Urinary bladder (tissue), 4 donors: ENCODE measurements around the gene TMEM271. TPM values are rescaled to one million over a fixed set of nuclear protein-coding genes. Genes with fewer than 3 reads are reported as not detected.

Experiments used
- DNase-seq: peaks from one replicate; pipeline ENCODE4 v3.0.0-alpha.2; 2015; ENCODE audit errors: extremely low spot score
- H3K27ac ChIP-seq: one replicate; pipeline ENCODE4 v1.5.1; 2013; ENCODE audit warnings: low read depth, mild to moderate bottlenecking, moderate library complexity
- H3K36me3 ChIP-seq: one replicate; pipeline ENCODE4 v1.6.1; 2013; ENCODE audit warnings: mild to moderate bottlenecking, moderate library complexity; ENCODE audit not compliant: insufficient read depth
- H3K4me1 ChIP-seq: one replicate; pipeline ENCODE4 v1.6.1; 2013; ENCODE audit warnings: mild to moderate bottlenecking, moderate library complexity; ENCODE audit not compliant: insufficient read depth
- H3K4me3 ChIP-seq: one replicate; pipeline ENCODE4 v1.5.1; 2013; ENCODE audit warnings: low read depth, low read length
- WGBS: extraction: QIAGEN DNeasy Blood & Tissue Kit; methylation state at CpG from one replicate; pipeline ENCODE4 v1.1.7; 2013; 5-methylcytosine and 5-hydroxymethylcytosine counted together
- polyA plus RNA-seq: library from polyadenylated mRNA; stranded (reverse); fragments of 200-250 nt; gene quantifications from one replicate; pipeline ENCODE4 v1.2.3, GENCODE V29; 2013
- total RNA-seq: library from RNA; depleted of rRNA; stranded (reverse); fragments of >200 nt; gene quantifications from one replicate; pipeline ENCODE4 v1.2.3, GENCODE V29; 2014
- donor health status: healthy with polysubstance abuse.
- donor health status: healthy.

Gene TMEM271
- total and polyA plus RNA-seq, 2 donors, result 0.21 TPM; not detected in 1

DNA sequence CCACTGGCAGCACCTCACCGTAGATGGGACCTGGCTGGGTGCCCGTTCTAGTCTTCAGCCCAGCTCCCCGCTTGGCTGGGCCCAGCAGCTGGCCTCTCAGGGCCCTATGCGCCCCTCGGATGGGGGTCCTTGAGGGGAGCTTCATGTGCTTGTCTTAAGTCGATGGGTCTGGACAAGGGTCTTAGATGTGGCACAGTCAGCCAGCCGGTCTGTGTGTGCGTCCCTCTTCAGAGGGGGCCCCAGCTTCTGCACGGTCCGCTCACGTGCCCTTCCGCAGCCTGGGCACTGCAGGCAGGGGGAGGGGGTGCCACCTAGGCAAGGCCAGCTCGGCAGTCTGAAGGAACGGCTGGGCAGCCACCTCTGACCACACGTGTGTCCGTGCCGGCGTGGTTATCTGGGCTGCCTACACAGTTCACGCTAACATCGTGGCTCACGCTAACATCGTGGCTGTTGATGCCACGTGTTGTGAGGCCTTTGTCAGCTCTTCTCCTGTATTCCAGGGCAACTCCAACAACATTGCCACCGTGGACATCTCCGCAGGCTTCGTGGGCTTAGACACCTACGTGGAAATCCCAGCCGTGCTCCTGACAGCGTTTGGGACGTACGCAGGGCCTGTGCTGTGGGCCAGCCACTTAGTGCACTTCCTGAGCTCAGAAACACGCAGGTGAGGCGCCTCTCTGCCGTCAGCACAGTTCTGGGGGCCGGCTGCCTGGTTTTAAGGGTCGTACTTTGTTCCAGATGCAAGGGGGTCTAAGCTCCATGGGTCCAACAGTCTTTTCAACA lies 42.6 kb downstream of the TMEM271 start:
- no peak for DNase-seq

DNA sequence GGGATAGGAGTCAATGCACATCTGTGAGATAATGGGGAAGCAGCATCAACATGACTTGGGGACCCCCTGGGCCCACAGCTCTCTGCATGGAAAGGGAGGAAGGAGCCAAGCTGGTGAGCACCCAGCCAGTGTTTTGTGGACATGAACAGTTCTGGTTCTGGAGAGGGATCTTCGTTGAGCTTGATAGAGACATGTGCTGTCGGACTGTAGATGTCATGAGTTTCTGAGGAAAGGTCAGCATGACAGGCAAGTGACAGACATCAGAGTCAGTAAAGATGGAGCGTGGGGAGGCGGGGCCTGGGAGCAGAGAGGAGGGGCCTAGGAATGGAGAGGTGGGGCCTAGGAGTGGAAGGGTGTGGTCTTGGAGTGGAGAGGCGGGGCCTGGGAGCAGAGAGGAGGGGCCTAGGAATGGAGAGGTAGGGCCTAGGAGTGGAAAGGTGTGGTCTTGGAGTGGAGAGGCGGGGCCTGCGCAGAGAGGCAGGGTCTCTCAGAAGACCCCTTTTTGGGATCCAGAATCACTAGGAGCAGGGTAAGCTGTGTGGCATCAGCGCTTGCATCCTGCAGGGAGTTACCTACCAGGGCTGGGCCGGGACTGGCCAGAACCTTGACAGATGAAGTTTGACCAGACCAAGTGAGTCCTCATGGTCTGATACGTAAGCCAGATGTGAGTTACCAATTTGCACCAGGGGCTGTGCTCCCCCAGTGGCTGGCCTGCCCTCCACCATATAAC lies 43.3 kb downstream of the TMEM271 start:
- no peak overlapping the region for H3K27ac ChIP-seq
- no peaks in the 10 kb centered on the region for H3K4me1 ChIP-seq
- peaks cover 3% of the 10 kb centered on the region for H3K36me3 ChIP-seq
- no peak overlapping the region for H3K4me3 ChIP-seq
- WGBS, result over 99% methylated on average over 10 of the region's 10 CpGs
- no peak for DNase-seq

More for the DNA sequence above, 42.6 kb downstream of the TMEM271 start:
- H3K27ac ChIP-seq, result no peak overlapping the region
- peaks cover 3% of the 10 kb centered on the region for H3K36me3 ChIP-seq
- H3K4me3 ChIP-seq, result no peak overlapping the region
- no peaks in the 10 kb centered on the region for H3K4me1 ChIP-seq
- 95% methylated on average over 36 of the region's 36 CpGs for WGBS

DNA sequence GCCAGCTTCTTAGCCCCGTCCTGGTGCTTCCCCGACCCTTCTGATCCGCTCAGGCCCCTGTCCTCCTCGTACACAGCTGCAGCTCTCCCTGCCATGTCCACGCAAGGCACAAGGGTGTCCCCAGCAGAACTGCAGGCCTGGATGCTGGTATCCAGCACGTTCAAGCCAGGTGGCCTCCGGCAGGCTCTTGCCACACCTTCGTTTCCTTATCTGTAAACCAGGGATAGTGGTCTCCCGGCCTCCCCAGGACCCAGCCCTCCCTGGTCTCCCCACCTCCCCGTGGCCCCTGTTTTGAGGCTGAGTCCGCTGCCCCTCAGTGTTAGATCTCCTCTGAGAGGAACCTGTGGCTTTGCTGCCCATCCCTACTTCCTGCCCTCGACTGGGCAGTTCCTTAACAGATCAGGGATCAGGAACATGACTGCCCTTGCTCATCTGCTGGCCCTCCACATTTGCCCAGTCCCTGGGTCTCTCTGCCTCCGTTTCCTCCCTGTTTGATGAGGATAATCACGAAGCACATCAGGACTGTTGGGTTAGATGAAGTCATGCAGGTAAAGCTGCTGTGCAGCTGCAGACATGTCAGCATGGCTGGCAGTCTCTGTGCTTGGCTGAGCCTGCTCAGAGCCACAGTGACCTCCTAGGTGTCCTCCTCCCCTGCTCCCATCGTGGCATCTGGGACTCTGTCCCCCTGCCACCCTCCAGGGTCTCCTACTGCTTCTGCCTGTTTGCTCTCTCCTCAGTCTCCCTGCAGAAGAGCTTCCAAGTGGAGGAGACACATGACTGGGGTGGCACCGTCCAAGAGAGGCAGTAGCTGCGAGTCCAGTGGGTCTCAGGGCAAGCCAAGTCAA lies 44.2 kb downstream of the TMEM271 start:
- peaks cover 5% of the 10 kb centered on the region for H3K36me3 ChIP-seq
- no peaks in the 10 kb centered on the region for H3K4me1 ChIP-seq
- WGBS, result 96% methylated on average over 17 of the region's 17 CpGs
- no peak overlapping the region for H3K4me3 ChIP-seq
- no peak overlapping the region for H3K27ac ChIP-seq
- DNase-seq, result no peak

DNA sequence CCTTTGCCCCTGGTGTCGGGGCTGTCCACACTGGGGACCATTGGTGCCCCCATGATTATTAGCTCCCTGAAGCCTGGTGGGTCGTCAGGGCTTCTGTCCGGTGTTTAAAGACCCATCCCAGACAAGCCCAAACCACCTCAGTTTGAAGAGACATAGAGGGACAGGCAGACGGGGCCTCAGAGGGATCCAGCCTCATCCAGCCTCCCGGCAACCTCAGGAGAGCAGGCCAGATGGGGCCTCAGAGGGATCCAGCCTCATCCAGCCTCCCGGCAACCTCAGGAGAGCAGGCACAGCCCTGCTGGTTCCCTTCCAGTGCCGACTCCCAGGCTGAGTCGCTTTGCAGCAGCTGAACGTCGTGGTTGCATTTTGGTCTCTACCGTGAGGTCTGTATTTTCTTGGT lies 45.0 kb downstream of the TMEM271 start:
- H3K4me3 ChIP-seq, result no peak overlapping the region
- H3K4me1 ChIP-seq, result no peaks in the 10 kb centered on the region
- H3K36me3 ChIP-seq, result peaks cover 6% of the 10 kb centered on the region
- DNase-seq, result no peak
- no peak overlapping the region for H3K27ac ChIP-seq
- WGBS, result 94% methylated on average over 11 of the region's 11 CpGs

DNA sequence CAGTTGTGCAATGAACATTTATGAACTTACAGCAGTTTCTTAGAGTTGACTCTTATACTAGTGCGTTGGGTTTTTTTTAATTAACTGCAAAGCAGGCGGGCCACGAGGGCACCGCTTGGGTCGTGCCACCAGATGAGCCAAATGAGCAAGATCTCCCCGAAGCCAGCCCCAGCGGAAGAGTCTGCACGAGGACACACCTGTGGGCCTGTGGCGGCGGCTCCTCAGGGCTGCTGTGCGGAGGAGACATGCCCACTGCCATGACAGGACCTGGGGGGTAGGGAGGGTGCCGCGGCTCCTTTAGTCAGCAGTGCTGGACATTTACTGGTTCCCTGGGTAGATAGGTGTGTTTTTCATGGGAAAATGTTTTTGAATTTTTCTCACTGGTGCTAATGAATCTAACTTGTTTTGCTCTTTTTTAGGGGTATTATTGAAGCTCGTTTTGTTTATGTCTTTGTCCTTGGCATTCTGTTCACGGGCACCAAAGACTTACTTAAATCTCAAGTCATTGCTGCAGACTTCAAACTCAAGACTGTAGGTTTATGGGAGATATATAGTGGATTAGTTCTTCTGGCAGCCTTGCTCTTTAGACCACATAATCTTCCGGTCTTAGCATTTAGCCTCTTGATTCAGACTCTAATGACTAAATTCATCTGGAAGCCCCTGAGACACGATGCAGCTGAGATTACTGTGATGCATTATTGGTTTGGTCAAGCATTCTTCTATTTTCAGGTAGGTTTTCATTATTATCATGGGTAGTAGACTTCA lies 45.9 kb downstream of the TMEM271 start:
- peaks cover 8% of the 10 kb centered on the region for H3K36me3 ChIP-seq
- no peaks in the 10 kb centered on the region for H3K4me1 ChIP-seq
- WGBS, result 90% methylated on average over 17 of the region's 17 CpGs
- no peak overlapping the region for H3K27ac ChIP-seq
- no peak overlapping the region for H3K4me3 ChIP-seq
- DNase-seq, result no peak

DNA sequence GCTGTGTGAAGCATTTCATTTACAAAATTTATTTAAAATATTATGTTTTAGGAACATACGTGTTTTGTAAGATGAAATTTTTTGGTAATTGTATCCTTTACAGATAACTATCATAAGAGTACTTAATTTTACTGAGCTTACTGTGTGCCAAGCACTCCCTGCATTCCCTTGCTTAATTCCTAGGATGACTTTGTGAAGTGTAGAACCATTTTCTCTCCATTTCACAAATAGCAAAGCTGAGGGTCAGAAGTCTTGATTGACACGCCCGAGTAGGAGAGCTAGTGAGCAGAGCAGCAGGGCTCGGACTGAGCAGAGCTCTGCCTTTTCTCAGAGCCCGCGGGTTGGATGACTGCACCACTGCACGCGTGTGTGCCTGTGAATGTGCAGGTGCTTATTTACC lies 46.5 kb downstream of the TMEM271 start:
- no peak for DNase-seq
- H3K4me3 ChIP-seq, result no peak overlapping the region
- peaks cover 8% of the 10 kb centered on the region for H3K36me3 ChIP-seq
- no peak overlapping the region for H3K27ac ChIP-seq
- 95% methylated on average over 8 of the region's 8 CpGs for WGBS
- H3K4me1 ChIP-seq, result no peaks in the 10 kb centered on the region

DNA sequence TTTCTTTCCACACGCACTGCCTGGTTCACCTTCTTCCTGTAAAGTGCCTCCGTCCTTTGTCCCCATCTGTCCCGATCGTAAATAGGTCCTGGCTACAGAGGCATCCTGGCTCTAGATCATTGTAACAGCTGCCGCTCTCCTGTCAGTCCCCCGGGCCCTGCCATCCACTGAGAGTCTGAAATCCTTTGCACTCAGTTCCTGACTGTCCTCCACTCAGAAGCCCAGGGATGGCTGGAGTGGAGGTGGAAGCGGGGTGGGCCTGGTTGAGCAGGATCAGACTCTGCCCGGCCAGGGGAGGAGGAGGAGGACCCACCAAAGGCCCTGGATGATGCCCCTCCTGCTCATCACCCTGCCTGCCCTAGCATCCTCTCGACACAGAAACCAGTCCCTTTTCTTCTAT lies 47.3 kb downstream of the TMEM271 start:
- Histone ChIP-seq H3K27ac (no peak overlapping the region), H3K4me3 (no peak overlapping the region), H3K36me3 (peaks cover 8% of the 10 kb centered on the region), H3K4me1 (no peaks in the 10 kb centered on the region)
- WGBS, result 80% methylated on average over 9 of the region's 9 CpGs
- DNase-seq, result no peak

DNA sequence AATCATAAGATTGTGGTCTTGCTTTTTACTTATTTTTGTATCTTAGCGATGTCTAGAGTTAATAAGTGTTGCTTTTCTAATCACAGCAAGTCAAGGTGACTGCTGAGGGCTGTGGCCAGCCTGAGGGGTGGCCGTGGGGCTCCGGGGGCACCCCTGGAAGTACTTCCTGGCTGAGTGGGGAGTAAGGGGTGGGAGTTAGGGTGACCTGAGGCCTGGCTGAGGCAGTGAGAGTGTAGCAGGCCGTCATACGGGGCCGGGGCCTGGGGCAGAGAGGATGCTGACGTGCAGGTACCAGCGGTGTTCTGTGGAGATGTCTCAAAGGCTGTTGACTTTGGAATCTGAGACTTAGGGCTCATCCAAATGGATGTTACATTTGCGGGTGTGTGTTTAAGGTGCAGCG lies 47.8 kb downstream of the TMEM271 start:
- no peaks in the 10 kb centered on the region for H3K4me1 ChIP-seq
- no peak for DNase-seq
- H3K4me3 ChIP-seq, result no peak overlapping the region
- H3K27ac ChIP-seq, result no peak overlapping the region
- peaks cover 12% of the 10 kb centered on the region for H3K36me3 ChIP-seq
- WGBS, result 93% methylated on average over 10 of the region's 10 CpGs

DNA sequence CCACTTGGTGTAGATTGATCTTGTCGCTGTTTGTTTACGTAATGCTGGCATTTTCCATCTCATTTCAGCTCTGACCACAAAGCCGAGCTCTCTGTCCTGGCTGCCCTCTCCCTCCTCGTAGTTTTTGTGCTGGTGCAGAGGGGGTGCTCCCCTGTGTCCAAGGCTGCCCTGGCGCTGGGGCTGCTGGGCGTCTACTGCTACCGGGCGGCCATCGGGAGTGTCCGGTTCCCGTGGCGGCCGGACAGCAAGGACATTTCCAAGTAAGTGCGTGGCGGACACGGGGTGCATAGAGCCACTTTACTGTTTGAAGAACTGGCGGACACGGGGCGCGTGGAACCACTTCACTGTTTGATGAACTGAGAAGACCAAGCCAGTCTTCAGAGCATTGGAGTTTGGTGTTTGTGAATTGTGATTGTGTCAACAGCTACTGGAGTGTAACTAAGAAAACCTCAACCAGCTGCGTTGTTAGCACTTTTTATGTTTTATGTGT lies 49.1 kb downstream of the TMEM271 start:
- Histone ChIP-seq H3K4me1 (no peaks in the 10 kb centered on the region), H3K36me3 (peaks cover 12% of the 10 kb centered on the region), H3K27ac (no peak overlapping the region), H3K4me3 (no peak overlapping the region)
- whole genome bisulfite sequencing, result 97% methylated on average over 21 of the region's 21 CpGs
- DNase-seq, result no peak

DNA sequence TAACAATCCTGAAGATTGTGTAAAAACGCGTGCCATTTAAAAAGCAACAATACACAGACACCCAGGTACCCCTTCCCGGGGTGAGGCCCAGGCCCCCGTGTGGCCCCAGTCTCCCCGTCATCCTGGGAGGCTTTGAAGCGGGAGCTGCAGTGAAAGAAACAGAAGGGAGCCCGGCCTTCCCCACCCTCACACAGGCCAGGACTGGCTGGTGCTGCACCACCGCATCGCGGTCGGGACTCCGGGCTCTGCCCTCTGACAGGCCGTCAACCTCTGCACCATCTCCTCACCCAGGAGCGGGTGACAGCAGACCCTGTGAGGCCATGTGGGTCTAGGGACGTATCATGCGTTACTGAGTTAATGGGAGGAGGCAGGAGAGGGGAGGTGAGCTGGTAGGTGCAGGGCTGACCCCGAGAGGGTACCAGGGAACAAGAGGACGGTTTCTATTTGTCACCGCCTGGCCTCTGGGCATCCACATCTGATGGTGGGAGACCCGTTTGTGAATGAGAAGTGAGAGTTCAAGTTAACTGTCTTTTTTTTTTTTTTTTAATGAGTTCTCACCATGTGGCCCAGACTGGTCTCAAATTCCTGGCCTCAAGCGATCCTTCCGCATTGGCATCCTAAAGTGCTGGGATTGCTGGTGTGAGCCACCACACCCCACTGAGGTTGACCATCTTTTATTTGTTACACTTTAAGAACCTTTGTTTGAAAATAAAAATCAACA lies 49.7 kb downstream of the TMEM271 start:
- H3K4me1 ChIP-seq, result no peaks in the 10 kb centered on the region
- H3K4me3 ChIP-seq, result no peak overlapping the region
- WGBS, result 93% methylated on average over 22 of the region's 22 CpGs
- no peak for DNase-seq
- H3K27ac ChIP-seq, result no peak overlapping the region
- H3K36me3 ChIP-seq, result peaks cover 9% of the 10 kb centered on the region

DNA sequence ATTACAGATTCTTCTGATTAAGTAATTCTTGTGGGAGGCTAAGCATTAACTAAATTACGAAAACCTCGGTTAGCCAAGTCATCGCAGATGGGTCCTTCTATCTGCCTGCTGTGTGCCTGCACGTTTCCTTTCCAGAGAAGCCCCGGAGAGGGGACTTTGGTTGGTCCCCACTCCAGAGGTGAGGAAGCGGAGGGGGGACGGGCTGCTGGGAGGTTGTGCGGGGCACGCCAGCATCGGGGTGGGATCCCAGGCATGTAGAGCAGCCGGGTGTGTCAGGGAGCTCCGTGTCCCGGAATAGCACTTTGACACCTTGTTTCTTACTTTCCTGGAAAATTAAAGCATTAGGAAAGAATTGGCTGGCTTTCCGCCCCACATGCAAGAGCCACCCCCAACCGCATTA lies 50.4 kb downstream of the TMEM271 start:
- H3K36me3 ChIP-seq, result peaks cover 9% of the 10 kb centered on the region
- DNase-seq, result no peak
- H3K27ac ChIP-seq, result no peak overlapping the region
- WGBS, result 97% methylated on average over 15 of the region's 15 CpGs
- no peak overlapping the region for H3K4me3 ChIP-seq
- H3K4me1 ChIP-seq, result no peaks in the 10 kb centered on the region

DNA sequence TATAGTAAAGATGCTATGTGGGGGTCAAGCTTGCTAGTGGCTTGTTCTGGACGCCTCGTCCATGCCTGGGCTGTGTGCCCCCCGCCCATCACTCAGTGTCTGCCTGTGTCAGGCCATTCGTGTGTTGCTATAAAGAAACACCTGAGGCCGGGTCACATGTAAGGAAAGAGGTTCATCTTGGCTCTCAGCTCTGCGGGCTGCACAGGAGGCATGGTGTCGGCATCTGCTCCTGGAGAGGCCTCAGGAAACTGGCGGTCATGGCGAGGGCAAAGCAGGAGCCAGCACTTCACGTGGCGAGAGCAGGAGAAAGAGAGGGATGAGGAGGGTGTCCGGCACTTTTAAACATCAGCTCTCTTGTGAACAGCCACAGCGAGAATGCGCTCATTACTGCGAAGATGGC lies 51.9 kb downstream of the TMEM271 start:
- 94% methylated on average over 15 of the region's 15 CpGs for WGBS
- Histone ChIP-seq H3K4me3 (no peak overlapping the region), H3K36me3 (peaks cover 9% of the 10 kb centered on the region), H3K4me1 (no peaks in the 10 kb centered on the region), H3K27ac (no peak overlapping the region)
- no peak for DNase-seq
